ENCODE results near the gene AFAP1. TPM values are rescaled to one million over a fixed set of nuclear protein-coding genes. Genes with fewer than 3 reads are reported as not detected.
"Not testable (repeated sequence)": the region's sequence is repeated elsewhere in the genome, so short reads cannot be mapped to it uniquely, and the experiment has no call there.

Gene AFAP1
- total RNA-seq, 2 experiments from 2014 or later = 13.6 to 13.8 TPM

- DNase-seq = no peak
These were observed 20.7 kb downstream of the AFAP1 start for GRCh38 chr4:7918981-7919380.

GRCh38 chr4:7918187-7918586 is 21.5 kb downstream of the AFAP1 start:
- not testable (repeated sequence) for H3K4me3 Mint-ChIP-seq, H3K36me3 Mint-ChIP-seq, DNase-seq, H3K27ac Mint-ChIP-seq, H3K9me3 Mint-ChIP-seq, H3K27me3 Mint-ChIP-seq
- peaks cover 24% of the 10 kb centered on the region for H3K4me1 Mint-ChIP-seq

More at GRCh38 chr4:7918981-7919380, 20.7 kb downstream of the AFAP1 start:
- Mint-ChIP-seq H3K9me3 (no peaks in the 10 kb centered on the region), H3K27ac (no peak overlapping the region), H3K27me3 (peaks cover 3% of the 10 kb centered on the region), H3K36me3 (peaks cover 2% of the 10 kb centered on the region), H3K4me1 (peaks cover 24% of the 10 kb centered on the region), H3K4me3 (no peak overlapping the region)

GRCh38 chr4:7917669-7918068 is 22.0 kb downstream of the AFAP1 start:
- peaks cover 6% of the 10 kb centered on the region for H3K27me3 Mint-ChIP-seq

GRCh38 chr4:7915875-7916242 is 23.8 kb downstream of the AFAP1 start:
- peaks cover 4% of the 10 kb centered on the region for H3K36me3 Mint-ChIP-seq
- no peak overlapping the region for H3K27ac Mint-ChIP-seq
- DNase-seq = no peak
- no peak overlapping the region for H3K4me3 Mint-ChIP-seq
- peaks cover 26% of the 10 kb centered on the region for H3K4me1 Mint-ChIP-seq
- H3K9me3 Mint-ChIP-seq = no peaks in the 10 kb centered on the region
- H3K27me3 Mint-ChIP-seq = peaks cover 10% of the 10 kb centered on the region

More at GRCh38 chr4:7917669-7918068, 22.0 kb downstream of the AFAP1 start:
- no peak for DNase-seq
- Mint-ChIP-seq H3K4me3 (no peak overlapping the region), H3K4me1 (peaks cover 24% of the 10 kb centered on the region), H3K9me3 (no peaks in the 10 kb centered on the region), H3K36me3 (peaks cover 2% of the 10 kb centered on the region), H3K27ac (no peak overlapping the region)

- no peak for DNase-seq
- H3K9me3 Mint-ChIP-seq = no peaks in the 10 kb centered on the region
- peaks cover 41% of the 10 kb centered on the region for H3K4me1 Mint-ChIP-seq
- no peak overlapping the region for H3K27ac Mint-ChIP-seq
- H3K27me3 Mint-ChIP-seq = peaks cover 10% of the 10 kb centered on the region
- H3K36me3 Mint-ChIP-seq = peaks cover 4% of the 10 kb centered on the region
- no peak overlapping the region for H3K4me3 Mint-ChIP-seq
These were observed 26.8 kb downstream of the AFAP1 start for GRCh38 chr4:7912826-7913225.

- Mint-ChIP-seq H3K27ac (no peak overlapping the region), H3K4me3 (no peak overlapping the region)
These were observed 28.6 kb downstream of the AFAP1 start for GRCh38 chr4:7910952-7911578.

GRCh38 chr4:7910263-7910896 is 29.3 kb downstream of the AFAP1 start:
- DNase-seq = no peak
- Mint-ChIP-seq H3K36me3 (peaks cover 4% of the 10 kb centered on the region), H3K27me3 (peaks cover 6% of the 10 kb centered on the region), H3K4me1 (peaks cover 29% of the 10 kb centered on the region), H3K27ac (no peak overlapping the region), H3K4me3 (no peak overlapping the region), H3K9me3 (no peaks in the 10 kb centered on the region)

More at GRCh38 chr4:7910952-7911578, 28.6 kb downstream of the AFAP1 start:
- H3K9me3 Mint-ChIP-seq = no peaks in the 10 kb centered on the region
- peaks cover 32% of the 10 kb centered on the region for H3K4me1 Mint-ChIP-seq
- peaks cover 6% of the 10 kb centered on the region for H3K27me3 Mint-ChIP-seq
- H3K36me3 Mint-ChIP-seq = peaks cover 4% of the 10 kb centered on the region
- DNase-seq = no peak

GRCh38 chr4:7909463-7910262 is 30.0 kb downstream of the AFAP1 start:
- DNase-seq = no peak
- Mint-ChIP-seq H3K36me3 (peaks cover 2% of the 10 kb centered on the region), H3K27me3 (peaks cover 9% of the 10 kb centered on the region), H3K4me3 (no peak overlapping the region), H3K9me3 (no peaks in the 10 kb centered on the region), H3K4me1 (peaks cover 24% of the 10 kb centered on the region), H3K27ac (no peak overlapping the region)

- peaks cover 2% of the 10 kb centered on the region for H3K36me3 Mint-ChIP-seq
- no peak for DNase-seq
- H3K4me1 Mint-ChIP-seq = peaks cover 26% of the 10 kb centered on the region
- H3K27ac Mint-ChIP-seq = no peak overlapping the region
- no peak overlapping the region for H3K4me3 Mint-ChIP-seq
- H3K9me3 Mint-ChIP-seq = no peaks in the 10 kb centered on the region
- peaks cover 13% of the 10 kb centered on the region for H3K27me3 Mint-ChIP-seq
These were observed 31.0 kb downstream of the AFAP1 start for GRCh38 chr4:7908668-7909067.

GRCh38 chr4:7907142-7907541 is 32.5 kb downstream of the AFAP1 start:
- Mint-ChIP-seq H3K27me3 (peaks cover 7% of the 10 kb centered on the region), H3K4me1 (peaks cover 37% of the 10 kb centered on the region), H3K27ac (no peak overlapping the region), H3K4me3 (no peak overlapping the region), H3K36me3 (no peaks in the 10 kb centered on the region), H3K9me3 (no peaks in the 10 kb centered on the region)
- no peak for DNase-seq

GRCh38 chr4:7906171-7906701 is 33.4 kb downstream of the AFAP1 start:
- no peaks in the 10 kb centered on the region for H3K36me3 Mint-ChIP-seq
- H3K4me3 Mint-ChIP-seq = no peak overlapping the region
- DNase-seq = no peak
- no peaks in the 10 kb centered on the region for H3K9me3 Mint-ChIP-seq
- no peak overlapping the region for H3K27ac Mint-ChIP-seq
- H3K27me3 Mint-ChIP-seq = peaks cover 7% of the 10 kb centered on the region
- peaks cover 36% of the 10 kb centered on the region for H3K4me1 Mint-ChIP-seq

GRCh38 chr4:7904952-7905915 is 34.4 kb downstream of the AFAP1 start:
- no peak for DNase-seq
- H3K4me3 Mint-ChIP-seq = no peak overlapping the region
- H3K9me3 Mint-ChIP-seq = no peaks in the 10 kb centered on the region
- H3K27ac Mint-ChIP-seq = no peak overlapping the region
- H3K4me1 Mint-ChIP-seq = peaks cover 32% of the 10 kb centered on the region
- no peaks in the 10 kb centered on the region for H3K36me3 Mint-ChIP-seq
- H3K27me3 Mint-ChIP-seq = peaks cover 7% of the 10 kb centered on the region

- Mint-ChIP-seq H3K27ac (no peak overlapping the region), H3K9me3 (no peaks in the 10 kb centered on the region), H3K4me1 (peaks cover 21% of the 10 kb centered on the region), H3K36me3 (no peaks in the 10 kb centered on the region), H3K27me3 (peaks cover 7% of the 10 kb centered on the region), H3K4me3 (no peak overlapping the region)
- DNase-seq = no peak
These were observed 35.7 kb downstream of the AFAP1 start for GRCh38 chr4:7903791-7904516.

GRCh38 chr4:7902826-7903225 is 36.8 kb downstream of the AFAP1 start:
- Mint-ChIP-seq H3K4me3 (no peak overlapping the region), H3K27me3 (peaks cover 7% of the 10 kb centered on the region), H3K36me3 (peaks cover under 1% of the 10 kb centered on the region), H3K27ac (no peak overlapping the region), H3K4me1 (peaks cover 21% of the 10 kb centered on the region), H3K9me3 (no peaks in the 10 kb centered on the region)
- no peak for DNase-seq

Data from activated naive CD8-positive, alpha-beta T cell treated with anti-CD3 and anti-CD28 coated beads for 36 hours (primary cell).